HG03432 (cell line): ENCODE data around the gene SLC25A17.
"Not testable (repeated sequence)": the region's sequence is repeated elsewhere in the genome, so short reads cannot be mapped to it uniquely, and the experiment has no call there.

Source experiments
- ATAC-seq: cut with Tn5 transposase; IDR thresholded peaks from one replicate; pipeline ENCODE4 v1.9.1; 2021; ENCODE audit warnings: mild to moderate bottlenecking, moderate library complexity; ENCODE audit not compliant: unreplicated experiment

The SLC25A17 gene

GRCh38 chr22:40823426-40823825 is 4.3 kb upstream of the SLC25A17 start:
- ATAC-seq = no peak

GRCh38 chr22:40819599-40820140 is 524 bp upstream of the SLC25A17 start:
- no peak for ATAC-seq

DNA sequence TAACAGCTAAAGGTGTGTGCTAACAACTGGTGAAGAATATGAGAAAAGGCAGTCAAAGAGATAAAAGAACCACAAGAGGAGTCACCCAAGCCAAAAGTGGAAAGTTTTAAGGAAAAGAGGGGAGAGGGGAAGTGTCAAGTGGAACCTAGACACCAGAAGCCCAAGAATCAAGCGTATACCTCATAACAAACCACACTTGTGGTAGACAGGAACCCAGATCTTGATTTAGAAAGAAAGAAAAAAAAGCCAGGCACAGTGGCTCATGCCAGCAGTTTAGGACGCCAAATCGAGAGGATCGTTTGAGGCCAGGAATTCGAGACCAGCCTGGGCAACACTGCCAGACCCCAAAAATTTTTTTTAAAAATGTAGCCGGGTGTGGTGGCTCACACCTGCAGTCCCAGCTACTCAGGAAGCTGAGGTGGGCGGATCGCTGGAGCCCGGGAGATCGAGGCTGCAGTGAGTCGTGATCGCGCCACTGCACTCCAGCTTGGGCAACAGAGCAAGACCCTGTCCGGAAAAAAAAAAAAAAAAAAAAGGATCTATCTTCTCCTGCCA is 877 bp downstream of the SLC25A17 start:
- no peak for ATAC-seq

DNA sequence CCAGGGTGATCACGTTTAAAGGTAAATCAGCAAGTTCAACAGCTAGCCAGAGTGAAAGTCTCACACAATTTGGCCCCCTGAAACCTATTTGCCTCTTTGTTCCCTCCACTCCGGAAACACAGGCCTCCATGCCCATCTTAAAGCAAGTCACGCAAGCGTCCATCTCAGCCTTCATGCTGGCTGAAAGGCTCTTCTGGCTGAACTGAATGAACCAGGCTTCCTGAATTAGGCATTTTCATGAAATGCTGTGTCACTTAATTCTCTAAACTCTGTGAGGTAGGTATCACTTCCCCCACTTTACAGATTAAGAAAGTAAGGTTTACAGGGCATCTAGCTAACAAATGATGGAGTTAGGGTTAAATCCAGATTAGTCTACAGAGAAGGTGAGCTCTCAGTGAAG is 1.4 kb downstream of the SLC25A17 start:
- no peak for ATAC-seq

GRCh38 chr22:40813912-40814315 is 5.2 kb downstream of the SLC25A17 start:
- no peak for ATAC-seq

- no peak for ATAC-seq
Observed at GRCh38 chr22:40808018-40808841, 10.9 kb downstream of the SLC25A17 start.

GRCh38 chr22:40806711-40807110 is 12.4 kb downstream of the SLC25A17 start:
- no peak for ATAC-seq

- ATAC-seq = no peak
Observed at GRCh38 chr22:40805699-40806203, 13.4 kb downstream of the SLC25A17 start.

GRCh38 chr22:40805239-40805638 is 13.9 kb downstream of the SLC25A17 start:
- ATAC-seq = no peak

DNA sequence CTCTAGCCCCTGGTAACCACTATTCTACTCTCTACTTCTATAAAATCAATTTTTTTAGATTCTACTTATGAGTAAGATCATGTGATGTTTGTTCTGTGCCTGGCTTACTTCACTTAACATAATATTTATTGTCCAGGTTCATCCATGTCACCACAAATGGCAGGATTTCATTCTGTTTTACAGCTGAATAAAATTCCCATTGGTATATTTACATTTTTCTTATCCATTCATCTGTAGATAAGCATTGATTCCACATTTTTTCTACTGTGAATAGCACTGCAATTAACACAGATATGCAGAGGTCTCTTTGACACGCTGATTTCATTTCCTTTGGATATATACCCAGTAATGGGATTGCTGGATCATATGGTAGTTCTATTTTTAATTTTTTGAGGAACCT is 15.8 kb downstream of the SLC25A17 start:
- no peak for ATAC-seq

- no peak for ATAC-seq
Observed at GRCh38 chr22:40799008-40799407, 20.1 kb downstream of the SLC25A17 start.

GRCh38 chr22:40797427-40797826 is 21.7 kb downstream of the SLC25A17 start:
- ATAC-seq = no peak

- no peak for ATAC-seq
Observed at GRCh38 chr22:40792451-40792850, 26.7 kb downstream of the SLC25A17 start.

- no peak for ATAC-seq
Observed at GRCh38 chr22:40791241-40791640, 27.9 kb downstream of the SLC25A17 start.

DNA sequence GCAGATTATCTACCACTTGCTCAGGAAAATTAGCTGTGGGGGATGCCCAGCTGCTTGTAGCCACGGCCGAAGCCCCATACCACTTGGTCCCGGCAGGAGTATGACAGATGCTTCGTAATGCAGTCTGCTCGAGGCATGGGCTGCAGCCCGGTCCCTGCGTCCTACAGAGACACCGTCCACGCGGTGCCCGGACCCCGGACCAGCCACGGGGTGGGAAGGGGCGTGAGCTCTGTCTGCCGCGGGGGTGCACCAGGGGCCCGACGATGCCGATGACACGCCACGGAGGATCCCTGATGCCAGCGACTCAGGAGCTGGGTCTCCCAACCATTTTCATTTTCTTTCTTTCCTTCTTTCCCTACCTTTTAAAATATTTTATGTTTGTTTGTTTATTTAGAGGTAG is 30.0 kb downstream of the SLC25A17 start:
- no peak for ATAC-seq

DNA sequence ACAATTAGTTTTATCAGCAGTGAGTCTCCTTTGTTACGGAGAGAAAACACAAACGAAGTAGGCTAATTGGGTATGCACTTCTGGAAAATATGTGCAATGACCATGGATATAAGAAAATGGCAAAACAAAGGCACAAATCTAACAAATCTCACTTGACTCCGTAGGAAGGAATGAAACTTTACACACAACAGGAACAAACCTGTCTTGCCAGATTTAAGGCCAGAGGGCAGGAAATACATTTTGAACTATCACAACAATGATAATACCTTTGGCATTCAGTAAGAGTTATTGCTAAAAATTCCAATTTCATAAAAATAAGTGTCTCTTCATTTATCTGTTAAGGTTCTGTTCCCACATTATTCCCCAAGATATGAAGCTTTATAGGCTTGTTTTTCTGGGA is 36.6 kb downstream of the SLC25A17 start:
- ATAC-seq = no peak

GRCh38 chr22:40781749-40782148 is 37.4 kb downstream of the SLC25A17 start:
- ATAC-seq = not testable (repeated sequence)

DNA sequence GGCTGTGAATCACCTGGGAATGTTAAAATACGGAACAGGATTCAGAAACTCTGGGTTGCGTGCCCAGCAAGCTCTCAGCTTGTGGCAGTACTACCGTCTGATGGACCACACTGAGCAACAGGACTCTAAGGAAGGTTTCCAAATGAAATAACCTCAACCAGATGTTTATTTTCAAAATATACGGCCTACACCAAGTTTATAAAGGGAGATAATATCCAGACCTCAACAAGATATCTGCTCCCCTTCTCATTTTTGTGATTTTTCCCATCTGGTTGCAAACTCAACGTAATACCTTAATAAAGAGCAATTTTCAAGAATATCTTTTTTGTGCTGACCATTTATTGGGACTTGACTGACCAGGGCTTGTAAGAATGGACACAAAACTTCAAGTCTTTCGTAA is 49.4 kb downstream of the SLC25A17 start:
- ATAC-seq = no peak

GRCh38 chr22:40768206-40768605 is 50.9 kb downstream of the SLC25A17 start:
- no peak for ATAC-seq

GRCh38 chr22:40766956-40767355 is 52.2 kb downstream of the SLC25A17 start:
- ATAC-seq = no peak

DNA sequence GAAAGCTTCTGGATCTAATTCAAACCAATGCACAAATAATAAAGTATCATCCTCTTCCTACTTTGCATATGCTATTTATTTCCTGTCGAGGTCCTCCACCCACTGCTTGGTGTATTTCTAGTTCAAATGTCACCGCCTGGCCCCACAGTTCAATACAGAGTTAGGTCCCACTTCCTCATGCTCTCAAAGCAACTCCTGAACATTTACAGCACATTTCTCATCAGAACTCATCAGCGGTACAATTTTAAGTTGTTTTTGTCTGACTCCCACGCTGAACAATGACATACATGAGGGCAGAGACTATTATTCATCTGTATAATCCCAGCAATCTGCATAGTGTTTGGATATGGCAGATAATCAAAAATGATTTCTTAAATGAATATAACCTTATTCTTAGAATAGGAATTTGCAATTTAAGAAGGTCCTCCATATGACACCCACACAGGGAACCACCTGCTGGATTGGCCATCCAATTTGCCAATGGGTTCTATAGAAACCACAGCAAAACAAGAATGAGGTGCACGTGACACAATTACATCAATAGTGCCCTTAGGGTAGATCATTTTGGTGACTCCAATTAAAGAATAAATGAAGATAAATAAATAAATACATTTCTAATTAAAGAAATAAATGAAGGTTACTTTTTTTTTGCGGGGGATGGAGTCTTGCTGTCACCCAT is 54.2 kb downstream of the SLC25A17 start:
- no peak for ATAC-seq
